RWPE2 (cell line): Measurements from ENCODE around the gene AIDA.

Source experiments
- ATAC-seq: fragments of 200-7000 bp; cut with Tn5 transposase; 3 replicates; pipeline ENCODE4 v1.9.1; 2021; ENCODE audit warnings: low read depth
- DNase-seq: peaks from one replicate; pipeline ENCODE4 v3.0.0-alpha.2; 2020; ENCODE audit warnings: low spot score
- H3K27ac ChIP-seq: fragments of 450-650 bp; 2 replicates; pipeline ENCODE4 v1.5.1; 2017; ENCODE audit warnings: mild to moderate bottlenecking; ENCODE audit not compliant: poor library complexity, severe bottlenecking
- H3K27me3 ChIP-seq: fragments of 250-450 bp; sonication (Bioruptor Pico); 2 replicates; pipeline ENCODE4 v1.5.1; 2021; ENCODE audit warnings: mild to moderate bottlenecking, moderate library complexity; ENCODE audit not compliant: insufficient read depth, poor library complexity, severe bottlenecking
- H3K36me3 ChIP-seq: fragments of 250-450 bp; sonication (Bioruptor Pico); 2 replicates; pipeline ENCODE4 v1.5.1; 2020; ENCODE audit warnings: low read depth, mild to moderate bottlenecking, moderate library complexity
- H3K4me1 ChIP-seq: fragments of 250-450 bp; sonication (Bioruptor Pico); 2 replicates; pipeline ENCODE4 v1.5.1; 2021; ENCODE audit warnings: mild to moderate bottlenecking, moderate library complexity; ENCODE audit not compliant: insufficient read depth, poor library complexity, severe bottlenecking
- H3K4me3 ChIP-seq: fragments of 250-450 bp; sonication (Bioruptor Pico); 2 replicates; pipeline ENCODE4 v1.5.1; 2021; ENCODE audit warnings: mild to moderate bottlenecking, moderate library complexity; ENCODE audit not compliant: severe bottlenecking
- H3K9me3 ChIP-seq: fragments of 250-450 bp; sonication (Bioruptor Pico); 2 replicates; pipeline ENCODE4 v1.5.1; 2021; ENCODE audit warnings: mild to moderate bottlenecking, moderate library complexity; ENCODE audit not compliant: severe bottlenecking
- TF ChIP-seq, protein P1 (sequence below): fragments of 450-650 bp; IDR thresholded peaks from one replicate; pipeline ENCODE4 v1.5.1; 2017; ENCODE audit warnings: mild to moderate bottlenecking, moderate library complexity; ENCODE audit not compliant: poor library complexity, severe bottlenecking

Gene AIDA

DNA sequence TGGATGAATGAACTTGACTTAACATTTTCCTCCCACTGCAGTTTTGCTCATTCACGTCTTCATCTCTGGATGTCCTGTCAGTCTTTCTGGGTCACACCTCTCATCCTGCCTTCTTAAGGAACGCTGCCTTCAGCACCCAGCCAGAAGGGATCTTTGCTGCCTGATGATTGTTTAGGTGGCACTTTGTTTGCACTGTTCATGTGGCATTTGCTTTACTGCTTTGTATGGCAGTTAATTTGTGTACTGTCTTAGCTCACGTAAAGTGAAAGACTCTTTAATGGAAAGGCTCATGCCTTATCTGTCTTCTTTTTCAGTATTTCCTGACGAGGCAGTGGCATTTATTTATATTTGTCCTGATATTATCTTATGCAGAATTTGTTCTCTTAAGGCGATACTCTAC is 89.5 kb downstream of the AIDA start:
- Histone ChIP-seq H3K36me3 (no peaks in the 10 kb centered on the region), H3K27me3 (no peaks in the 10 kb centered on the region), H3K9me3 (no peaks in the 10 kb centered on the region), H3K27ac (no peak overlapping the region), H3K4me1 (no peaks in the 10 kb centered on the region), H3K4me3 (no peak overlapping the region)
- TF ChIP-seq, protein P1, sequence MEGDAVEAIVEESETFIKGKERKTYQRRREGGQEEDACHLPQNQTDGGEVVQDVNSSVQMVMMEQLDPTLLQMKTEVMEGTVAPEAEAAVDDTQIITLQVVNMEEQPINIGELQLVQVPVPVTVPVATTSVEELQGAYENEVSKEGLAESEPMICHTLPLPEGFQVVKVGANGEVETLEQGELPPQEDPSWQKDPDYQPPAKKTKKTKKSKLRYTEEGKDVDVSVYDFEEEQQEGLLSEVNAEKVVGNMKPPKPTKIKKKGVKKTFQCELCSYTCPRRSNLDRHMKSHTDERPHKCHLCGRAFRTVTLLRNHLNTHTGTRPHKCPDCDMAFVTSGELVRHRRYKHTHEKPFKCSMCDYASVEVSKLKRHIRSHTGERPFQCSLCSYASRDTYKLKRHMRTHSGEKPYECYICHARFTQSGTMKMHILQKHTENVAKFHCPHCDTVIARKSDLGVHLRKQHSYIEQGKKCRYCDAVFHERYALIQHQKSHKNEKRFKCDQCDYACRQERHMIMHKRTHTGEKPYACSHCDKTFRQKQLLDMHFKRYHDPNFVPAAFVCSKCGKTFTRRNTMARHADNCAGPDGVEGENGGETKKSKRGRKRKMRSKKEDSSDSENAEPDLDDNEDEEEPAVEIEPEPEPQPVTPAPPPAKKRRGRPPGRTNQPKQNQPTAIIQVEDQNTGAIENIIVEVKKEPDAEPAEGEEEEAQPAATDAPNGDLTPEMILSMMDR, result no peak
- DNase-seq, result no peak
- no peak for ATAC-seq

DNA sequence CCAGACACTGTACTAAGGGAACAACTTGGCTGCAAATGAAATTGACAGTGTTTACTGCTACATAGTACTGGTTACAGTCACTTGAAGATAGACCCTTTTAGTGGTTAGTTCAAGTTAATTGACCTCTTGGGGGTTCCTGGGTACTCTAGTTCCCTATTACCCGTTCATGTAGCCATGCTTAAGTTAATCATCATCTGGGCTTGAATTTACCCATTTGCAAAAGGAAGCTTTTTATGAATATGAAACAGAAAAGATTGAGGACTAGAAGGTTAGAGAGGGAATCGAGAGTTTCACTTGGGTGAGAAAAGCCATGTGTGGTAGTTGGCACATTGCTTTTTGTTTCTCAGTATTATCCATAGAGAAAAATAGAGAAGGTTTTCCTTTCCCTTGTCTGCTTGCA is 91.7 kb downstream of the AIDA start:
- Histone ChIP-seq H3K4me1 (no peaks in the 10 kb centered on the region), H3K27me3 (no peaks in the 10 kb centered on the region), H3K27ac (no peak overlapping the region), H3K9me3 (no peaks in the 10 kb centered on the region), H3K4me3 (no peak overlapping the region), H3K36me3 (no peaks in the 10 kb centered on the region)
- ATAC-seq, result no peak
- TF ChIP-seq, protein P1, result no peak
- no peak for DNase-seq

DNA sequence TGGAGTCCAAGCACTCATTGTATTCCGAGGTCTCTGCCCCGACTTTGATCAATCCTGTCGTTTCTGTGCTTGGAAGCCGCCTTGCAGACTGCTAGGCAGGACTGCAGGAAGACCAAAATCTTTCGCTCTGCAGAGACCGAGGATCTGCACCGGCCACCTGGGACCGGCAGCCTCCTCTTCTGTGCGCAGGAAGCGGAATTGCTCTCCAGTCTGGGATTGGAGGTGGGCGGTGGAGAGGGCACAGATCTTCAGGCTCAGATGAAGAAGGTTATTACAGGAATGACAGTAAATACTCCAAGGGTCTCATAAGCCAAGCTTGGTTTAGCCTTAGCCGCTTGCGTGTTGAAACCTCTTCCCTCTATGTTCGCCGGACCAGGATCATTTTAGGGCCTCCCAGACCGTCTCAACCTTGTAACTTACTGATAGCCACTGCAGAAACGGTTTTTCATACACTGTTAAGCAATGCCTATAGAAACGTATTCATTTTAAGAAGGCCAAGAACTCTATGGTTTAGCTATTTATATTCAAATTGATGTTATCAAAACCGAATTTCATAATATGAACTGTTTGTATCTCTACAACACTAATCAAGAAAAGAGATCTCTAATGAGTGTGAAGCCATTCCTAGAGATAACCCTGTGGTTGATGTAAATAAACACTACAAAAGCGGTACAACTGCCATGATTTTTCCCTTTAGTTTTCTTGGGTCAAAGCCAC is 93.3 kb downstream of the AIDA start:
- ATAC-seq (0 out of 3 replicates have a peak, but pooled peaks have one; percentile 34), DNase-seq (no peak)
- Histone ChIP-seq H3K27me3 (no peaks in the 10 kb centered on the region), H3K27ac (no peak overlapping the region), H3K4me1 (no peaks in the 10 kb centered on the region), H3K4me3 (peak overlapping the region; percentile 97), H3K36me3 (no peaks in the 10 kb centered on the region), H3K9me3 (no peaks in the 10 kb centered on the region)
- TF ChIP-seq, protein P1, result no peak
